B cell (primary cell): Measurements from ENCODE around the gene CDYL2. TPM values are rescaled to one million over a fixed set of nuclear protein-coding genes. Genes with fewer than 3 reads are reported as not detected.
"Not testable (repeated sequence)": the region's sequence is repeated elsewhere in the genome, so short reads cannot be mapped to it uniquely, and the experiment has no call there.

ENCODE experiments used
- ATAC-seq: fragments of 200-7000 bp; cut with Tn5 transposase; one replicate; pipeline ENCODE4 v1.10.0; 2021; ENCODE audit warnings: low read depth, mild to moderate bottlenecking, moderate number of reproducible peaks, moderate library complexity
- CTCF ChIA-PET: fragments of 350-600 bp; sonication (Branson Sonifier 250); formaldehyde crosslinking; loops from one replicate; lab custom pipeline; 2021; ENCODE audit warnings: antibody characterized with exemption, inconsistent platforms; lab: Charles Lee
- POLR2A ChIA-PET: fragments of 350-600 bp; sonication (Branson Sonifier 250); formaldehyde crosslinking; loops from one replicate; lab custom pipeline; 2021; ENCODE audit warnings: antibody characterized with exemption; lab: Charles Lee
- DNase-seq: peaks from one replicate; pipeline ENCODE4 v3.0.0; 2013
- H2AFZ ChIP-seq: 2 replicates; pipeline ENCODE4 v1.6.1; 2012; ENCODE audit warnings: mild to moderate bottlenecking, low read depth, low read length; ENCODE audit not compliant: insufficient read depth, poor library complexity, severe bottlenecking
- H3K27ac ChIP-seq, 2 donors: 1 replicate in 1 of 2; 2 replicates in 1 of 2; pipeline ENCODE4 v1.5.1; 2012 to 2013; ENCODE audit warnings: low read length in 2 of 2, mild to moderate bottlenecking in 2 of 2, moderate library complexity in 1 of 2
- H3K27me3 ChIP-seq, 4 experiments: fragments of 200-600 bp in 1 of 4; sonication (generic) in 1 of 4; replicated peaks in 1 of 4; 1 replicate in 2 of 4; 2 replicates in 2 of 4; pipeline versions ENCODE4 v1.6.1 to v1.7.0; 2013 to 2016; ENCODE audit warnings: low read length in 3 of 4, mild to moderate bottlenecking in 2 of 4, mixed read lengths in 1 of 4, moderate library complexity in 1 of 4; ENCODE audit not compliant: insufficient read depth in 4 of 4, control insufficient read depth in 3 of 4; ENCODE audit errors: control extremely low read depth in 1 of 4
- H3K36me3 ChIP-seq, 2 experiments: replicated peaks in 1 of 2; 1 replicate in 1 of 2; 2 replicates in 1 of 2; pipeline versions ENCODE4 v1.6.1 to v1.7.1; 2013; ENCODE audit warnings: low read length in 1 of 2; ENCODE audit not compliant: insufficient read depth in 2 of 2, control insufficient read depth in 1 of 2; ENCODE audit errors: control extremely low read depth in 1 of 2, extremely low read depth in 1 of 2
- H3K4me1 ChIP-seq, 2 donors: fragments of 200-600 bp in 1 of 2; sonication (generic) in 1 of 2; 1 replicate in 1 of 2; 2 replicates in 1 of 2; pipeline versions ENCODE4 v1.5.1 to v1.6.1; 2013 to 2017; ENCODE audit warnings: low read length in 2 of 2; ENCODE audit not compliant: control insufficient read depth in 2 of 2, insufficient read depth in 2 of 2
- H3K4me2 ChIP-seq: replicated peaks from 2 replicates; pipeline ENCODE3; 2012; ENCODE audit warnings: mild to moderate bottlenecking, low read depth, low read length; ENCODE audit not compliant: poor library complexity, severe bottlenecking
- H3K4me3 ChIP-seq, 5 experiments: fragments of 200-600 bp in 1 of 5; sonication (generic) in 1 of 5; 1 replicate in 3 of 5; 2 replicates in 2 of 5; pipeline versions ENCODE4 v1.5.1 to v1.7.0; 2011 to 2016; ENCODE audit warnings: low read length in 4 of 5, mild to moderate bottlenecking in 4 of 5, low read depth in 2 of 5, control low read depth in 1 of 5, moderate library complexity in 1 of 5; ENCODE audit not compliant: insufficient read depth in 1 of 5; ENCODE audit errors: control extremely low read depth in 1 of 5, extremely low read depth in 1 of 5
- H3K79me2 ChIP-seq: fragments of 200-600 bp; sonication (generic); one replicate; pipeline ENCODE4 v1.6.0; 2016; ENCODE audit warnings: low read length; ENCODE audit not compliant: control insufficient read depth, insufficient read depth
- H3K9ac ChIP-seq: fragments of 200-600 bp; sonication (generic); 2 replicates; pipeline ENCODE4 v1.6.1; 2017; ENCODE audit warnings: mild to moderate bottlenecking, low read length, moderate library complexity
- H3K9me3 ChIP-seq, 3 donors: one replicate each; pipeline versions ENCODE4 v1.6.1 to v1.7.1; 2013; ENCODE audit warnings: low read length in 2 of 3; ENCODE audit not compliant: control insufficient read depth in 2 of 3, insufficient read depth in 1 of 3; ENCODE audit errors: control extremely low read depth in 1 of 3
- H4K20me1 ChIP-seq: 2 replicates; pipeline ENCODE4 v1.6.0; 2012; ENCODE audit warnings: mild to moderate bottlenecking, low read length; ENCODE audit not compliant: insufficient read depth, control insufficient read depth, poor library complexity, severe bottlenecking
- H3K27ac Mint-ChIP-seq: one replicate; pipeline ENCODE4 v1.8.0; 2021; ENCODE audit warnings: mixed read lengths
- H3K27me3 Mint-ChIP-seq: one replicate; pipeline ENCODE4 v1.8.0; 2021; ENCODE audit warnings: mixed read lengths
- H3K4me1 Mint-ChIP-seq: one replicate; pipeline ENCODE4 v1.8.0; 2021; ENCODE audit warnings: mixed read lengths
- H3K4me3 Mint-ChIP-seq: one replicate; pipeline ENCODE4 v1.8.0; 2021; ENCODE audit warnings: mixed read lengths
- H3K9me3 Mint-ChIP-seq: one replicate; pipeline ENCODE4 v1.8.0; 2022; ENCODE audit warnings: mixed read lengths; ENCODE audit not compliant: insufficient read depth
- EZH2 ChIP-seq: IDR thresholded peaks from 2 replicates; pipeline ENCODE4 v1.6.1; 2012; ENCODE audit warnings: borderline replicate concordance, low read depth, mild to moderate bottlenecking, moderate library complexity, low read length; ENCODE audit not compliant: insufficient read depth, poor library complexity, severe bottlenecking
- WGBS: methylation state at CpG from one replicate; pipeline ENCODE4 v1.1.5; 2013; ENCODE audit warnings: missing lambda C conversion rate; ENCODE audit not compliant: insufficient coverage; 5-methylcytosine and 5-hydroxymethylcytosine counted together
- intact Hi-C: fragments of 100-400 bp; cut with micrococcal nuclease; formaldehyde crosslinking; loops from one replicate; pipeline ENCODE4 v1.10.0; 2022
- polyA plus RNA-seq: library from polyadenylated mRNA; depleted of rRNA; stranded (reverse); fragments of >200 nt; gene quantifications from 2 replicates; pipeline ENCODE4 v1.2.3, GENCODE V29; 2012
- total RNA-seq, 2 donors: library from RNA; stranded (reverse); fragments of 120-200 nt in 1 of 2; gene quantifications; 1 replicate in 1 of 2; 2 replicates in 1 of 2; pipeline versions ENCODE4 v1.2.3 to v1.2.4, GENCODE V29; 2013 to 2022
- TF ChIP-seq, protein P1 (sequence below): fragments of 200-600 bp; IDR thresholded peaks from one replicate; pipeline ENCODE4 v1.8.0; 2022; ENCODE audit warnings: antibody characterized with exemption, mild to moderate bottlenecking

CDYL2 gene
- total and polyA plus RNA-seq, 2 donors (not counting 1 experiment from before 2014, with no cell fraction given): 0.66 to 6.6 TPM

DNA sequence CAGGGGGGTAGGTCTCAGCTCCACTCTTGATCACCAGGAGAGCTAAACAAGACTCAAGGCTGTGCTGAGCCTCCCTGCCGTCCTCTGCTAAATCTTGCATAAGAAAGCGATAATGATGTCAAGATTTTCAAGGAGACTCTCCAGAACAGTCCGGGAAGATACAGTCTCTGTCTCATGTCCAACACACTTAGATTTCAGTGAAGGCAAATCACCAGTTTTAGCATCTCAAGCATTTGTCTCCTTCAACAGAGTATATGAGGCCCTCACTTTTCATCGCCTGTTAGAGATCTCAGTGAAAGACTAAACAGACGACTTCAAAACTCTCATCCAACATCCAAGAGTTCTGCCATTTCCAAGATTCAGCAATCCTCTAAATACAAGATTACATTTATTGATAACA, 13.6 kb downstream of the CDYL2 start:
- no peaks in the 10 kb centered on the region for H3K79me2 ChIP-seq
- ATAC-seq: no peak
- H3K4me1 ChIP-seq: no peaks in the 10 kb centered on the region
- H3K4me1 Mint-ChIP-seq: no peaks in the 10 kb centered on the region
- 100% methylated on average over 2 of the region's 5 CpGs for WGBS
- no peaks in the 10 kb centered on the region for H4K20me1 ChIP-seq
- DNase-seq: no peak
- intact Hi-C loops: no loop called here
- no peak overlapping the region for H3K9ac ChIP-seq
- POLR2A ChIA-PET: no interaction called here
- H3K27ac ChIP-seq: no peak overlapping the region
- H3K4me2 ChIP-seq: no peak overlapping the region
- peaks cover 4% of the 10 kb centered on the region for H3K9me3 Mint-ChIP-seq
- H3K9me3 ChIP-seq: peaks cover 0 to 3% (median 0%) of the 10 kb centered on the region in 3 donors
- CTCF ChIA-PET: no interaction called here
- H2AFZ ChIP-seq: no peak overlapping the region
- no peaks in the 10 kb centered on the region for H3K27me3 ChIP-seq
- H3K36me3 ChIP-seq: no peaks in the 10 kb centered on the region
- H3K27me3 Mint-ChIP-seq: no peaks in the 10 kb centered on the region
- H3K27ac Mint-ChIP-seq: no peak overlapping the region
- no peak overlapping the region for H3K4me3 Mint-ChIP-seq
- TF ChIP-seq, protein P1, sequence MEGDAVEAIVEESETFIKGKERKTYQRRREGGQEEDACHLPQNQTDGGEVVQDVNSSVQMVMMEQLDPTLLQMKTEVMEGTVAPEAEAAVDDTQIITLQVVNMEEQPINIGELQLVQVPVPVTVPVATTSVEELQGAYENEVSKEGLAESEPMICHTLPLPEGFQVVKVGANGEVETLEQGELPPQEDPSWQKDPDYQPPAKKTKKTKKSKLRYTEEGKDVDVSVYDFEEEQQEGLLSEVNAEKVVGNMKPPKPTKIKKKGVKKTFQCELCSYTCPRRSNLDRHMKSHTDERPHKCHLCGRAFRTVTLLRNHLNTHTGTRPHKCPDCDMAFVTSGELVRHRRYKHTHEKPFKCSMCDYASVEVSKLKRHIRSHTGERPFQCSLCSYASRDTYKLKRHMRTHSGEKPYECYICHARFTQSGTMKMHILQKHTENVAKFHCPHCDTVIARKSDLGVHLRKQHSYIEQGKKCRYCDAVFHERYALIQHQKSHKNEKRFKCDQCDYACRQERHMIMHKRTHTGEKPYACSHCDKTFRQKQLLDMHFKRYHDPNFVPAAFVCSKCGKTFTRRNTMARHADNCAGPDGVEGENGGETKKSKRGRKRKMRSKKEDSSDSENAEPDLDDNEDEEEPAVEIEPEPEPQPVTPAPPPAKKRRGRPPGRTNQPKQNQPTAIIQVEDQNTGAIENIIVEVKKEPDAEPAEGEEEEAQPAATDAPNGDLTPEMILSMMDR: no peak
- no peak for TF ChIP-seq EZH2
- no peak overlapping the region for H3K4me3 ChIP-seq

DNA sequence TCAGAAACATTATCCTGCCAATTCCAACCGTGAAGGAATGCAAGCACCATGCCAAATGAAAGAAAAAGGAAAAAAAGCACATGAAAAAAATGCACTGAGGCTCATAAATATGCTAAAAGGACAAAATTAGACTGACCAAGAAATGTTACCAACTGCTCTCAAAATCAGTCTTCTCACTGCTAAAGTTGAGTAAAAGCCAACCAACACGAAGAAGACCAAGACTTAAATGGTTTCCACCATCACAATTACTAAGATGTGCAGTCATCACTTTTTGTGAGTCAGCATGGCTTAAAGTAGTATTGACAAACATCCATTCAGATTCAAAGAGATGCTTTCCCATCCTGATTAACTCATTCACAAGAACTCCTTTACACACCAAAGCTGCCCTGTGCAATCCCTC, 16.4 kb downstream of the CDYL2 start:
- H3K4me1 Mint-ChIP-seq: peaks cover 7% of the 10 kb centered on the region
- no peak for TF ChIP-seq EZH2
- TF ChIP-seq, protein P1: no peak
- no peak overlapping the region for H3K4me3 Mint-ChIP-seq
- intact Hi-C loops: no loop called here
- peaks cover 5% of the 10 kb centered on the region for H3K9me3 Mint-ChIP-seq
- H3K9ac ChIP-seq: no peak overlapping the region
- no peaks in the 10 kb centered on the region for H3K27me3 Mint-ChIP-seq
- no peak overlapping the region for H3K4me2 ChIP-seq
- ChIA-PET POLR2A (no interaction called here), CTCF (no interaction called here)
- H4K20me1 ChIP-seq: no peaks in the 10 kb centered on the region
- peaks cover 0 to 3% (median 0%) of the 10 kb centered on the region in 3 donors for H3K9me3 ChIP-seq
- H3K27ac ChIP-seq: no peak overlapping the region
- no peak for ATAC-seq
- no peak for DNase-seq
- no peaks in the 10 kb centered on the region for H3K4me1 ChIP-seq
- H2AFZ ChIP-seq: no peak overlapping the region
- no peaks in the 10 kb centered on the region for H3K79me2 ChIP-seq
- H3K4me3 ChIP-seq: no peak overlapping the region
- 100% methylated on average over 1 of the region's 2 CpGs for WGBS
- H3K27ac Mint-ChIP-seq: no peak overlapping the region
- H3K36me3 ChIP-seq: no peaks in the 10 kb centered on the region
- H3K27me3 ChIP-seq: no peaks in the 10 kb centered on the region

- H3K27ac ChIP-seq, H3K4me1 ChIP-seq, H3K79me2 ChIP-seq, DNase-seq, H3K9me3 Mint-ChIP-seq, intact Hi-C loops, H3K4me2 ChIP-seq, POLR2A ChIA-PET, CTCF ChIA-PET, H3K4me1 Mint-ChIP-seq, H3K4me3 Mint-ChIP-seq, H3K9me3 ChIP-seq, H3K27me3 ChIP-seq, H3K27me3 Mint-ChIP-seq, H4K20me1 ChIP-seq, H3K27ac Mint-ChIP-seq, H3K9ac ChIP-seq, ATAC-seq, H3K36me3 ChIP-seq, H3K4me3 ChIP-seq, H2AFZ ChIP-seq: not testable (repeated sequence)
- no CpG with 5 or more reads among the region's 3 CpGs for WGBS
Measured at GRCh38 chr16:80786561-80786960, 17.8 kb downstream of the CDYL2 start.
